ENCODE results near the gene DDRGK1. TPM values are rescaled to one million over a fixed set of nuclear protein-coding genes. Genes with fewer than 3 reads are reported as not detected.

Gene DDRGK1
- total RNA-seq, 6 experiments from 2014 or later, result 30.3 to 68.3 (median 31.5) TPM

DNA sequence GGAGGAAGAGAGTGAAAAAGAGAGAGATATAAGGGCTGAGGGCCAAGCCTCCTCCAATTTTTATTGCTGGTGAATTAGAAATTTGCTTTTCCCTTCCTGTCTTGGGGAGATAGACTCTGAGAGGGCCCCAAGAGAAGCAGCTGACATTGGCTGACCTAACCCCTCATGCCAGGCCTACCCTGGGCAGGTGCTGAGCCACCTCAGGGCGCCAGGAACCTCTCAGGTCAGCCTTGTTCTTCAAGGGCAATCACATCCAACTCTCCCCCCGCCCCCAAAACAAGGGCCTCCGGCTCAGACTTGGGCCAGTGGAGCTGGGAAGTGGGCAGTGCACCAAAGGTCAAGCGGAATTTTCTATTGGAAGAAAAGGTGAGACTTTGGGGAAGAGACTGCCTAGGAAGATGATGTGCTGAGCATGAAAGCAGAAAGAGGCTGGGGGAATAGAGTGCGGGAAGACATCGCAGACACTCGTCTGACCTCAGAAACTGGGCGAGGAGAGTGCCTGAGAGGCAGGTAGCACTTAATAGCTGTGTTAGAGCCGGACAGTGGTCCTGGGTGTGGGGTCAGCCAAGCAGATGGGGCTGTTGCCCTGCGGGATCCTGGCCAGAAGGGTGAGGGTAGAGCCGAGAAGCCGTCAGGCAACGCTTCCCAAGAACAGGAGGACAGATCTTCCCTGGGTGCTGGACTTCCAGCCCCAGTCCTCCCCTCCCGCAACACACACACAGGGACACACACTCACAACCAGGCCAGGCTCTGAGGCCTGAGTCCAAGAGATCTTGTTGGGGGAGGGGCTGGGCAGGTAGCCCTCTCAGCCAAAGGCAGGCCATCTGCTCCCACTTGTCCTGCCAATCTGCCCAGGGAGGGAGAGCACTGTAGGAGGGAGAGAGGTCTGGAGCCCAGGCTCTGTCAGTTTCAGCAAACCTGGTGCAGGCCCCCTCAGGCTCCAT, 41.1 kb downstream of the DDRGK1 start:
- Mint-ChIP-seq H3K4me1 (ENCODE audit: low read depth) (no peaks in the 10 kb centered on the region; the same call in 1 of the 2 replicates), H3K9me3 (no peaks in the 10 kb centered on the region), H3K27me3 (ENCODE audit: insufficient read depth) (peaks cover 4% of the 10 kb centered on the region), H3K36me3 (ENCODE audit: low read depth) (peaks cover 8% of the 10 kb centered on the region; the same call in 1 of the 2 replicates), H3K27ac (no peak overlapping the region), H3K4me3 (no peak overlapping the region)
- TF ChIP-seq, protein P1, sequence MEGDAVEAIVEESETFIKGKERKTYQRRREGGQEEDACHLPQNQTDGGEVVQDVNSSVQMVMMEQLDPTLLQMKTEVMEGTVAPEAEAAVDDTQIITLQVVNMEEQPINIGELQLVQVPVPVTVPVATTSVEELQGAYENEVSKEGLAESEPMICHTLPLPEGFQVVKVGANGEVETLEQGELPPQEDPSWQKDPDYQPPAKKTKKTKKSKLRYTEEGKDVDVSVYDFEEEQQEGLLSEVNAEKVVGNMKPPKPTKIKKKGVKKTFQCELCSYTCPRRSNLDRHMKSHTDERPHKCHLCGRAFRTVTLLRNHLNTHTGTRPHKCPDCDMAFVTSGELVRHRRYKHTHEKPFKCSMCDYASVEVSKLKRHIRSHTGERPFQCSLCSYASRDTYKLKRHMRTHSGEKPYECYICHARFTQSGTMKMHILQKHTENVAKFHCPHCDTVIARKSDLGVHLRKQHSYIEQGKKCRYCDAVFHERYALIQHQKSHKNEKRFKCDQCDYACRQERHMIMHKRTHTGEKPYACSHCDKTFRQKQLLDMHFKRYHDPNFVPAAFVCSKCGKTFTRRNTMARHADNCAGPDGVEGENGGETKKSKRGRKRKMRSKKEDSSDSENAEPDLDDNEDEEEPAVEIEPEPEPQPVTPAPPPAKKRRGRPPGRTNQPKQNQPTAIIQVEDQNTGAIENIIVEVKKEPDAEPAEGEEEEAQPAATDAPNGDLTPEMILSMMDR (IDR thresholded peaks at IDR 0.05), result no peak
- DNase-seq, result no peak

DNA sequence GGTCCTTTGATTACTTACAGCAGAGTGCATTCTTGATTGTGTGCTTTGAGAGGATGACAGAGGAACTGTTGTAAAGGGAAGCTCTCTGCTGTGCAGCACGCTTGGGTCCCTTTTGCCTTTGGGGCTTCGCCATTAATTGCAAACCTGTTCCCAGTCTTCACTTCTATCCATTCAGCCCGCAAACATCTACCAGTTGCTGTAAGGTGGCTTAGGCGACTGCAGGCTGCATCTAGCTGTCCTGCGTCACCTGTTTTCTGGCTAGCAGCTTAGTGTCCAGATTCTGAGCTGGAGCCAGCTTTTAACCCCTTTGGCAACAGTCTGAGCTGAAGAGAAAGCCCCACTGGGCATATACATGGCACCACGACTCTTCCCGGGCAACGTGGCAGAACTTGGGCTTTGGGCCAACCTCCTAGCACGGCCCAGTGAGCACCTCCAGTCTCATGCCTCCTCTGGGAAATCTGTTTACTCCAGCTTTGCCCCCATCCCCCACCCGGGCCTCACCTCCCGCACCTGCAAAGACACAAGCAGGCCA, 42.3 kb downstream of the DDRGK1 start:
- Mint-ChIP-seq H3K4me3 (no peak overlapping the region), H3K9me3 (no peaks in the 10 kb centered on the region), H3K36me3 (ENCODE audit: low read depth) (peaks cover 12% of the 10 kb centered on the region; the same call in 1 of the 2 replicates), H3K27me3 (ENCODE audit: insufficient read depth) (peaks cover 4% of the 10 kb centered on the region), H3K27ac (no peak overlapping the region), H3K4me1 (ENCODE audit: low read depth) (peaks cover 11% of the 10 kb centered on the region)
- no peak for DNase-seq
- TF ChIP-seq, protein P1 (IDR thresholded peaks at IDR 0.05), result no peak

DNA sequence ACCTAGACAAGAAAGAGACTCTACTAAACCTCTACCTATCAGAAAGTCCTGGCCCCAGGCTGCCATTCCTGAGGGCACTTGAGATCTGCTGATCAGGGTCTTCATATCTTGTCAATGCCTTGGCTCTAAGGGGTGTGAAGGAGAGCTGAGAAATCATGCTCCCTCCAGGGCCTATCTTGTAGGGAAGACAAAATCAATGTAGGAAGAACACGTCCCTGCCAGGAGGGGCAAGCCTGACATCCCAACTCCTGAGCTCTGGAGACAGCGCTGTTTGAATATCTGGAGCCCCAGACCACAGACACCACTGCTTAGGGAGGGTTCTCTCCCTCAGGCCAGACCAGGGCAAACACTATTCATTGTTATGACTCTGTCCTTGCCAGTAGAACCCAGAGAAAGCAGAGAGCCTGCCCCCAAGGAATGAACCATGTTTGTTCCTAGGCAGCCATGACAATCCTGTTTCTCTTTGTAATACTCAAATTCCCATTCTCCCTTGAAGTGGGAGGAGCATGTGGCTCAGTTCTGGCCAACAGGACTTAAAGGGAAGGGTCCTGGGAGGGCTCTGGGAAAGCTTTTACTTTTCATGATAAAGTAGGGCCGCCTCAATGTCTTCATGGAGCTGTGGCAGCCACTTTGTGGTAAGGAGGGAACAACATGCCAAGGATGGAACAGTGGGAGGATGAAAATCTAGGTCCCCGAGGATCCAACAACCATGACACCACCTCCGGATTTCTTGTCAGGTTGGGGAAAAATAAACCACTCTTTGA, 43.0 kb downstream of the DDRGK1 start:
- DNase-seq, result no peak
- no peak overlapping the region for H3K4me3 Mint-ChIP-seq
- H3K27ac Mint-ChIP-seq, result no peak overlapping the region
- H3K27me3 Mint-ChIP-seq (ENCODE audit: insufficient read depth), result peaks cover 4% of the 10 kb centered on the region
- no peaks in the 10 kb centered on the region for H3K9me3 Mint-ChIP-seq
- H3K36me3 Mint-ChIP-seq (ENCODE audit: low read depth), result peaks cover 12% of the 10 kb centered on the region; the same call in 1 of the 2 replicates
- TF ChIP-seq, protein P1 (IDR thresholded peaks at IDR 0.05), result no peak
- H3K4me1 Mint-ChIP-seq (ENCODE audit: low read depth), result peaks cover 17% of the 10 kb centered on the region

DNA sequence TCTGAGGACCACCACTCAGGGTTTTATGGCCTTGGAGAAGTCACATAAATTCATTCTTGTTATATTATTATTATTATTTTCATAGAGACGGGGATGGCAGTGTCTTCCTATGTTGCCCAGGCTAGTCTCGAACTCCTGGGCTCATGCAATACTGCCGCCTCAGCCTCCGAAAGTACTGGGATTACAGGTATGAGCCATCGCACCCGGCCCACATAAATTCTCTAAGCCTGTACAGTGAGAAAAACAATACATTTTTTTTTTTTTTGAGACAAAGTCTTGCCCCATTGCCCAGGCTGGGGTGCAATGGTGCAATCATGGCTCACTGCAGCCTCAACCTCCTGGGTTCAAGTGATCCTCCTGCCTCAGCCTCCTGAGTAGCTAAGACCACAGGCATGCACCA, 44.1 kb downstream of the DDRGK1 start:
- DNase-seq, result no peak
- peaks cover 4% of the 10 kb centered on the region for H3K27me3 Mint-ChIP-seq (ENCODE audit: insufficient read depth)
- peaks cover 12% of the 10 kb centered on the region; the same call in 1 of the 2 replicates for H3K36me3 Mint-ChIP-seq (ENCODE audit: low read depth)
- no peaks in the 10 kb centered on the region for H3K9me3 Mint-ChIP-seq
- no peak overlapping the region for H3K27ac Mint-ChIP-seq
- no peak overlapping the region for H3K4me3 Mint-ChIP-seq
- TF ChIP-seq, protein P1 (IDR thresholded peaks at IDR 0.05), result no peak
- H3K4me1 Mint-ChIP-seq (ENCODE audit: low read depth), result peaks cover 20% of the 10 kb centered on the region

DNA sequence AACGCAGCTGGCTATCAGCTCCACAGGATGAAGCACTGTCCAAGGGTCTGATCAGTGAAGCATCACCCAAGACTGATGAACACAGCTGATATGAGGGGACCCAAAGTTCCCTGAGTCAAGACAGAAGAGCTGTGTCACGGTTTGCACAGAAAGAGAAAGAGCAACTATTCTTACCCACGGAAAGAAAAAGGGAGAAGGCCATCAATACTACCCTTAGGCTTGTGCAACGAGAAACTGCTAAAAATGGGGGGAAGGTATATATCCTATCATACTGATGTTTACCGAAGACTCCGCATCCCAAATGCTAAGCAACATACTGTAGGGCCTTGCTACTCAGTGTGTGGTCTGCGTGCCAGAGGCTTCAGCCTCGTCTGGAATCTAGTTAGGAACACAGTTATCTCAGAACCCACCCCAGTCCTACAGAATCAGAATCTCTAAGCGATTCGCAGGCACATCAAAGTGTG, 45.5 kb downstream of the DDRGK1 start:
- Mint-ChIP-seq H3K4me1 (ENCODE audit: low read depth) (peaks cover 20% of the 10 kb centered on the region), H3K36me3 (ENCODE audit: low read depth) (peaks cover 12% of the 10 kb centered on the region; the same call in 1 of the 2 replicates), H3K27ac (peak overlapping the region; percentile 99), H3K27me3 (ENCODE audit: insufficient read depth) (peaks cover 4% of the 10 kb centered on the region), H3K9me3 (no peaks in the 10 kb centered on the region), H3K4me3 (peak overlapping the region; percentile 99)
- TF ChIP-seq, protein P1 (IDR thresholded peaks at IDR 0.05), result no peak
- DNase-seq, result peak; percentile 24
